Nucleus accumbens (tissue), 56 donors: ENCODE results near the gene IL17RE.
A peak's percentile ranks its signal among the peaks of the same experiment; 100 is the strongest.
"Not testable (repeated sequence)": the region's sequence is repeated elsewhere in the genome, so short reads cannot be mapped to it uniquely, and the experiment has no call there.

ENCODE experiments used
- DNase-seq, 56 donors: peaks; one replicate each; lab custom pipeline; 2025; lab: John Stamatoyannopoulos, UW

IL17RE gene

GRCh38 chr3:9900965-9901415 is 1.7 kb upstream of the IL17RE start:
- not testable (repeated sequence) for DNase-seq

GRCh38 chr3:9901967-9902366 is 681 bp upstream of the IL17RE start:
- DNase-seq: no peak

- DNase-seq: peak in 8 of 56 donors; percentile 3 to 38 (median 6)
These were observed 583 bp downstream of the IL17RE start for GRCh38 chr3:9903238-9903624.

GRCh38 chr3:9903904-9904303 is 1.3 kb downstream of the IL17RE start:
- no peak for DNase-seq

GRCh38 chr3:9906480-9906879 is 3.8 kb downstream of the IL17RE start:
- DNase-seq: no peak

GRCh38 chr3:9908286-9908685 is 5.6 kb downstream of the IL17RE start:
- DNase-seq: no peak

- DNase-seq: no peak
These were observed 6.8 kb downstream of the IL17RE start for GRCh38 chr3:9909221-9910013.

- DNase-seq: no peak
These were observed 9.2 kb downstream of the IL17RE start for GRCh38 chr3:9911863-9912262.

- DNase-seq: no peak
These were observed 9.8 kb downstream of the IL17RE start for GRCh38 chr3:9912294-9912935.

- DNase-seq: no peak
These were observed 11.0 kb downstream of the IL17RE start for GRCh38 chr3:9913601-9914000.

GRCh38 chr3:9914011-9914410 is 11.4 kb downstream of the IL17RE start:
- DNase-seq: no peak

GRCh38 chr3:9914559-9915253 is 12.1 kb downstream of the IL17RE start:
- no peak for DNase-seq

- peak in 41 of 56 donors; percentile 18 to 77 (median 41) for DNase-seq
These were observed 12.8 kb downstream of the IL17RE start for GRCh38 chr3:9915254-9916141.

- no peak for DNase-seq
These were observed 13.7 kb downstream of the IL17RE start for GRCh38 chr3:9916346-9916733.

GRCh38 chr3:9916734-9917680 is 14.4 kb downstream of the IL17RE start, which contains the start of gene IL17RC:
TSS of gene IL17RC (plus strand) at chr3:9917098. CDS start at chr3:9917316, 218 bp downstream.
- DNase-seq: peak in 43 of 56 donors; percentile 10 to 69 (median 33)

GRCh38 chr3:9917820-9918219 is 15.2 kb downstream of the IL17RE start:
- DNase-seq: no peak

GRCh38 chr3:9918261-9919038 is 15.8 kb downstream of the IL17RE start:
- no peak for DNase-seq

GRCh38 chr3:9928158-9928557 is 25.5 kb downstream of the IL17RE start:
- no peak for DNase-seq
